ENCODE data around the gene THAP4.

THAP4 gene

DNA sequence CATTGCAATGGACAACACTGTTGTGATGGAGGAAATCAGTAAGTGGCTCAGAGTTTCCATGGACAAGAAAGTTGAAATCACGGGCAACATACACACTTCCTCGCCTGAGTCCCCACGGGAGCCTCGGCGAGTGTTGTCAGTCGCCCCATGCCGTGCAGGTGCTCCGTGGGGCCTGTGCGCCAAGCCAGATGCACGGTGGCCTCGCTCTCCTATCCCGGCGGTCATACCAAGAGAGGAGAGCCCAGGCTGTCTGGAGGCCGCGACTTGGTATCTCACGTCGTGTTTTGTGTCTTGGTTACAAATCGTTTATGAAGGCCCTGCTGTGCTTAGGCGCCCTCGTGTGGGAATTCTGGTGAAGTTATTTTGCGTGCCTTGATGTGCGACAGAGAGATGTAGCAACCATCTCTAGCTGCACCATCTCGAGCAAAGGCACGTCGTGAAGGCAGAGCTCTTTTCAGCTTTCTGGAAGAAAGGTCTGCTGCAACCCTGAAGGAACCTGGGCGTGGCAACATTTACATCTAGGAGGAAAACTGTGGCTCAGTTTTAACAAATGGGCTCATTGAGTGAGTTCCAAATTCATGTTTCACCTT is 22.3 kb upstream of the THAP4 start:
- Histone ChIP-seq H3K9ac (ENCODE audit: low read length) (no peak overlapping the region), H3K4me3 (ENCODE audit: low read length) (no peak overlapping the region), H3K27me3 (ENCODE audit: control insufficient read depth, insufficient read depth, low read length) (no peaks in the 10 kb centered on the region), H3K4me1 (ENCODE audit: control insufficient read depth, insufficient read depth, low read length) (no peaks in the 10 kb centered on the region), H3K9me3 (ENCODE audit: control insufficient read depth, low read length) (no peaks in the 10 kb centered on the region), H3K36me3 (ENCODE audit: control insufficient read depth, insufficient read depth, low read length) (peaks cover 9% of the 10 kb centered on the region)

DNA sequence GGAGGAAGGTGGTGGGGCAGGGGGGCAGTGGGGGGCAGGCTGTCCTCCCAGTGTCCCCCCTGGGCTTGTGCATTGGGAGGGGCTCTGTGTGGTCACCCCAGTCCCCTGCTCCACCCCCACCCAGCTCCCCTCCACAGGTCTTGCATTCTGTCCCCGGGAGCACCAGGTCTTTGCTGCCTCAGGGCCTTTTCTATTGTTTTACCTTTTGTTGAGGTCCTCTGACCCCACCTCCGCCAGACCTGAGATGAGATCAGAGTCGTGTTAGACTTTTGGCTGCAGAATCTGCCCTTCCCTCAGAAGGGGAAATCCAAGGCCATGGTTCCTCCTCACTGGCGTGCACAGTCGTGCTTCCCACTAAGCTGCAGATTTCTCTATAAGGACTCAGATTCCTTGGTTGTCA is 21.3 kb upstream of the THAP4 start:
- Histone ChIP-seq H3K4me3 (ENCODE audit: low read length) (no peak overlapping the region), H3K36me3 (ENCODE audit: control insufficient read depth, insufficient read depth, low read length) (peaks cover 9% of the 10 kb centered on the region)

DNA sequence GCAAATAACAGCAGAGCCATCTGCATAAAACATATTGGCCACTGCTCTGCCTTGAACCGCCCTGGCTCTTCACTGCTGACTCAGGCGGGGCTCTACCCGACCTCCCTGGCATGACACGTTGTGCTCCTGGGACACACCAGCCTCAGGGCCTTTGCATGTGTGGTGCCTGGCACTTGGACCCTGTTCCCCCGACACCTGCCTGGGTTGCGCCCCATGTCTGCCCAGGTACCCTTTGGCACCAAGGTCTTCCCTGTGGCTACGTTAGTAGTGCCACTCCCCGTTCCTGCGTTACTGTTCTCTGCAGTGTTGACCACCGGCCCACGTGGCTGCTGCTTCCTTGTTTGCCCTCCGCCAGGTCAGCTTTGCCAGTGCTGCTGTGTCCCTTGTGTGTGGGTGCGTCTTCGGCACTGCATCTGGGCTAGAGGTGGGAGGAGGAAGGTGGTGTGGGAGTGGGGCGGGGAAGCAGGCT is 20.9 kb upstream of the THAP4 start:
- no peaks in the 10 kb centered on the region for H3K4me1 ChIP-seq (ENCODE audit: control insufficient read depth, insufficient read depth, low read length)
- H3K9me3 ChIP-seq (ENCODE audit: control insufficient read depth, low read length), result no peaks in the 10 kb centered on the region
- no peaks in the 10 kb centered on the region for H3K27me3 ChIP-seq (ENCODE audit: control insufficient read depth, insufficient read depth, low read length)
- peaks cover 9% of the 10 kb centered on the region for H3K36me3 ChIP-seq (ENCODE audit: control insufficient read depth, insufficient read depth, low read length)
- no peak overlapping the region for H3K9ac ChIP-seq (ENCODE audit: low read length)
- H3K4me3 ChIP-seq (ENCODE audit: low read length), result no peak overlapping the region

More for the DNA sequence above, 21.3 kb upstream of the THAP4 start:
- no peaks in the 10 kb centered on the region for H3K27me3 ChIP-seq (ENCODE audit: control insufficient read depth, insufficient read depth, low read length)
- no peak overlapping the region for H3K9ac ChIP-seq (ENCODE audit: low read length)
- no peaks in the 10 kb centered on the region for H3K4me1 ChIP-seq (ENCODE audit: control insufficient read depth, insufficient read depth, low read length)
- no peaks in the 10 kb centered on the region for H3K9me3 ChIP-seq (ENCODE audit: control insufficient read depth, low read length)

DNA sequence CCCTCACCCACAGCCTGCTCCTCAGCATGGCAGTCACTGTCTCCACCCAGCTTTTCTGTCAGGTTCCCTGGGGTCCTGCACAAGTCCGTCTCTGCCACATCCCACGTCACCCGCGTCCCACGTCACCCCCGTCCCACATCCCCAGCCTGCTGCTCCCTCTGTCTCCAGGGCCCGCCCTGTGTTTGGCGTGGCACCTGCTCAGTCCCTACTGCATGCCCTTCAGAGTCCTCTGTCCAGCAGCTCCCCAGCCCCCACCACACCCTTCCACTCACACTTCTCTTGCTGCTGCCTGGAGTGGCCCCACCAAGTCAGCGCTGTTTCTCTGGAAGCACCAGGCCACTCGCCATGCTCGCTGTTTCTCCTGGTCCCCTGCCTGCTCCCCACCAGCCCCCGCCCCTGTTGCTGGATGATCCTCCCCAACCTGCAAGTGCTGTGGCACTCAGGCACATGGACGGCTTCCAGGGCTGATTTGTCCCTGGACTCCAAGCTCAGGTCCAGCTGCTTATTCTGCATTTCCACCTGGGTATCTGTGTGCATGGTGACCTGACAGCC is 19.3 kb upstream of the THAP4 start:
- Histone ChIP-seq H3K9ac (ENCODE audit: low read length) (no peak overlapping the region), H3K4me3 (ENCODE audit: low read length) (no peak overlapping the region), H3K4me1 (ENCODE audit: control insufficient read depth, insufficient read depth, low read length) (no peaks in the 10 kb centered on the region), H3K36me3 (ENCODE audit: control insufficient read depth, insufficient read depth, low read length) (peaks cover 9% of the 10 kb centered on the region), H3K27me3 (ENCODE audit: control insufficient read depth, insufficient read depth, low read length) (no peaks in the 10 kb centered on the region), H3K9me3 (ENCODE audit: control insufficient read depth, low read length) (no peaks in the 10 kb centered on the region)

DNA sequence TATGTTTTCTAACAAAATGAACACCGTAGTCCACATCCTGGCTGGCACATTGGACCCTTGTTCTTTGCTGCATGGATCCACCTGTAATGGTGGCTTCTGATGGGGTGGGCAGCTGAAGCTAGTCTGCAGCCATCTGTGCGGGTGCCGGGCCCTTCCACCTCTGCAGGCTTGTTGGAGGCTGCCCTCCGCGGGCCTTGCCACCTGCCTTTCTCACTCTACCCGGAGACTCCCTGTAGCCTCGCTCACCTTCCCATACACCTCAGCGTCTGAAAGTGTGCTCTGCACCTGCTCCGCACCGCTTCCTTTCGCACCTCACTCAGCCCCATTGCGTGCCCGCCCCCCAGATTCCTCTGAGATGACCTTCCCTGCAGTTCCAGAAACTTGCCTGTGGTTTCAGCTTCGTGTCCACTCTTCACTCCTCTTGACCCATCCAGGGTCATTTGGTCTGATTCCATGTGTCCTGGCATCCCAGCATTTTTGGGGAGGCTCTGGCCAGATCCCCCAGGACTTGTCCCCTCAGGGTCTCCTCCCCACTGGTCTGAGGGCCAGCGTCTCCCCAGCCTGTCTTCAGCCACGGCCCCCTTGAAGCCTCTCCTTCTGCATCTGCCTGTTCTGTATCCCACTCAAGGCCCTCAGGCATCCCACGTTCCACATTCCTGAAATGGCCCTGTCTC is 18.7 kb upstream of the THAP4 start:
- no peak overlapping the region for H3K9ac ChIP-seq (ENCODE audit: low read length)
- H3K36me3 ChIP-seq (ENCODE audit: control insufficient read depth, insufficient read depth, low read length), result peaks cover 9% of the 10 kb centered on the region
- H3K27me3 ChIP-seq (ENCODE audit: control insufficient read depth, insufficient read depth, low read length), result no peaks in the 10 kb centered on the region
- H3K4me1 ChIP-seq (ENCODE audit: control insufficient read depth, insufficient read depth, low read length), result no peaks in the 10 kb centered on the region
- no peaks in the 10 kb centered on the region for H3K9me3 ChIP-seq (ENCODE audit: control insufficient read depth, low read length)
- no peak overlapping the region for H3K4me3 ChIP-seq (ENCODE audit: low read length)

DNA sequence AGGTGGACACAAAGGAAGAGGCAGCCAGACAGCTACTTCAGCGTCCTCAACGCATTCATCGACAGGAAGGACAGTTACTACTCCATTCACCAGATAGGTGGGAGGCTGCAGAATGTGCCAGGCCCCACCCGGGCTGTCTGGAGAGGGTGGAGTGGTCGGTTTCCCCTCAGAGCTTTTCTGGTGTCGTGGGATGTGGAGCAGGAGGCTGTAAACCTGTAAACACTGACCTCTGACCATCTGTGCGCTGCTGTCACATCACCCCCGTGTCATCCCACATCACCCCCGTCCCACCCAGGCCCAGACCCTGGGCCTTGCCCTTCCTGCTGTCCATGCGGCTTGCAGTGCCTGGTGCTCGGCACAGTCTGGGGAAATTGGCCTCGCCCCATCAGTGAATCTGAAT is 17.6 kb upstream of the THAP4 start:
- Histone ChIP-seq H3K4me1 (ENCODE audit: control insufficient read depth, insufficient read depth, low read length) (no peaks in the 10 kb centered on the region), H3K27me3 (ENCODE audit: control insufficient read depth, insufficient read depth, low read length) (no peaks in the 10 kb centered on the region), H3K36me3 (ENCODE audit: control insufficient read depth, insufficient read depth, low read length) (peaks cover 9% of the 10 kb centered on the region), H3K4me3 (ENCODE audit: low read length) (no peak overlapping the region), H3K9me3 (ENCODE audit: control insufficient read depth, low read length) (no peaks in the 10 kb centered on the region), H3K9ac (ENCODE audit: low read length) (no peak overlapping the region)

DNA sequence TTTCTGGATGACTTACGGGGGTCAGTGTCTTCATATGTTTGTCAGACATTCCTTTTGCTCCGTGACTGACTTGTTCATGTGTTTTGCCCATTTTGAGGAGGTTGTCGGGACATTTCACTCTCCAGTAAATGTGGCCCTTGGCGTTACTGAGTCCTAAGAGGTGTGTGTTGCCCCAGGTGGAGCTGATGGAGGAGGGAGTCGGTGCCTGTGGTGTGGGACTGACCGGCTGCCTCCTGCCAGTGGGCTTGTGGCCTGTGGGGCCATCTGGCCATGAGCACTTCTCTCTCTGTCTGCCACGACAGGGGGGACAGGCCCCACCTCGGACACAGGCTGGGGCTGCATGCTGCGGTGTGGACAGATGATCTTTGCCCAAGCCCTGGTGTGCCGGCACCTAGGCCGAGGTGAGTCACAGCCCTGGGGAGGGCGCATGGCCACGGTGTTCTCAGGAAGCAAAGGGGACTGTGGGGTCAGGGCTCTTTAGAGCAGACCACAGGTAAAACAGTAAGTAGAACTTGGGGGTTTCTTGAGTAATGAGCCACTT is 16.3 kb upstream of the THAP4 start:
- no peaks in the 10 kb centered on the region for H3K27me3 ChIP-seq (ENCODE audit: control insufficient read depth, insufficient read depth, low read length)

DNA sequence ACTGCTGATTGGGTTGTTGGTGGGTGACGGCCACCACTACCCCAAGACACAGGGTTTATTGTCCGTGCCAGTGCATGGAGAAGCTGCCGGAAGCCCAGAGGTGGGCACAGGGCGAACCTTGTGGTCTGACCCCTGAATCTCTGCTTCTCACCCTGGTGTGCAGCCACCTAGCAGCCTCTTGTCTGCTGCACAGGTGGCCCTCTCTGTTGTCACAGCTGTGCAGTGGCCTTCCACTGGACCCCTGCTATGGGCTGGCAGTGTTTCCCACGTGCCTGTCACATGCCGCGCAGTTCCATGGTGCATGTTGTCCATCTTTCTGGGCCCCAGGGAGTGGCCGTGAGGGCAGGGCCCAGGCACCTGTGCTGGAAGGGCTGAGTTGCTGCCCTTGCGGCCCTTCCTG is 15.8 kb upstream of the THAP4 start:
- H3K27me3 ChIP-seq (ENCODE audit: control insufficient read depth, insufficient read depth, low read length), result no peaks in the 10 kb centered on the region
- H3K9me3 ChIP-seq (ENCODE audit: control insufficient read depth, low read length), result no peaks in the 10 kb centered on the region
- peaks cover 9% of the 10 kb centered on the region for H3K36me3 ChIP-seq (ENCODE audit: control insufficient read depth, insufficient read depth, low read length)
- H3K4me1 ChIP-seq (ENCODE audit: control insufficient read depth, insufficient read depth, low read length), result no peaks in the 10 kb centered on the region
- no peak overlapping the region for H3K4me3 ChIP-seq (ENCODE audit: low read length)
- no peak overlapping the region for H3K9ac ChIP-seq (ENCODE audit: low read length)

More for the DNA sequence above, 16.3 kb upstream of the THAP4 start:
- Histone ChIP-seq H3K9ac (ENCODE audit: low read length) (no peak overlapping the region), H3K9me3 (ENCODE audit: control insufficient read depth, low read length) (no peaks in the 10 kb centered on the region), H3K4me1 (ENCODE audit: control insufficient read depth, insufficient read depth, low read length) (no peaks in the 10 kb centered on the region), H3K36me3 (ENCODE audit: control insufficient read depth, insufficient read depth, low read length) (peaks cover 9% of the 10 kb centered on the region), H3K4me3 (ENCODE audit: low read length) (no peak overlapping the region)

DNA sequence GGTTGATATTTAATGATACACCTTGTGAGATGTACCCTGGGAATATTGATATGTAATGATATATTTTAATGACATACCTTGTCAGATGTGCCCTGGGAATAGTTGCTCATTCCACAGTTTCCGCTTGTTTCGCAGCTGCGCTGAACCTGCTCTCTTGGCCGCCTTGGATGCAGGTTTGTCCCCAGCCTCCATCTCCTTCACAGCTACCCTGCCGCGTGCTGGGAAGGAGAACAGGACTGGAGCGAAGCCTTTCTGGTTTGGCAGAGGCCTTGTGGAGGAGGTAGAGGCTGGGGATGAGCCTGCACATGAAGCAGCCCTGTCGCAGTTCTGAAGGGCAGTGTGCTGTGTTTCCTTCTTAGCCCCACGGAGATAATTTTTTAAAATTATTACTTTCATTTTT is 15.2 kb upstream of the THAP4 start:
- Histone ChIP-seq H3K9me3 (ENCODE audit: control insufficient read depth, low read length) (no peaks in the 10 kb centered on the region), H3K9ac (ENCODE audit: low read length) (no peak overlapping the region), H3K4me3 (ENCODE audit: low read length) (no peak overlapping the region), H3K36me3 (ENCODE audit: control insufficient read depth, insufficient read depth, low read length) (peaks cover 9% of the 10 kb centered on the region), H3K4me1 (ENCODE audit: control insufficient read depth, insufficient read depth, low read length) (no peaks in the 10 kb centered on the region), H3K27me3 (ENCODE audit: control insufficient read depth, insufficient read depth, low read length) (no peaks in the 10 kb centered on the region)

DNA sequence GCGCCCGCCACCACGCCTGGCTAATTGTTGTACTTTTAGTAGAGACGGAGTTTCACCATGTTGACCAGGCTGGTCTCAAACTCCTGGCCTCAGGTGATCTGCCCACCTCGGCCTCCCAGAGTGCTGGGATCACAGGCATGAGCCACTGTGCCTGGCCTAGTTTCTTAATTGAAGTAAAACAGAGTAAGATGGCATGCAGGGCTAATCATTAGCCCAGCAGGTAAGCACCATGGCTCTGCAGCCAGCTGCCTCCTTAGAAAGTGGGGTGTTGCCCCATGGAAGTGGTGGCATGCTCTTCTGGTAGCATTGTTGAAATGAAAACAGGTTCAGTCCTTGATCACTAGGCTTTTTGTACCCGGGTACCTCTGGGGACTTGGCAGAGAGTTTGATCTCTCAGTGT is 13.0 kb upstream of the THAP4 start:
- H3K9ac ChIP-seq (ENCODE audit: low read length), result no peak overlapping the region
- H3K4me1 ChIP-seq (ENCODE audit: control insufficient read depth, insufficient read depth, low read length), result no peaks in the 10 kb centered on the region
- peaks cover 5% of the 10 kb centered on the region for H3K36me3 ChIP-seq (ENCODE audit: control insufficient read depth, insufficient read depth, low read length)
- H3K27me3 ChIP-seq (ENCODE audit: control insufficient read depth, insufficient read depth, low read length), result no peaks in the 10 kb centered on the region
- H3K4me3 ChIP-seq (ENCODE audit: low read length), result no peak overlapping the region
- no peaks in the 10 kb centered on the region for H3K9me3 ChIP-seq (ENCODE audit: control insufficient read depth, low read length)

DNA sequence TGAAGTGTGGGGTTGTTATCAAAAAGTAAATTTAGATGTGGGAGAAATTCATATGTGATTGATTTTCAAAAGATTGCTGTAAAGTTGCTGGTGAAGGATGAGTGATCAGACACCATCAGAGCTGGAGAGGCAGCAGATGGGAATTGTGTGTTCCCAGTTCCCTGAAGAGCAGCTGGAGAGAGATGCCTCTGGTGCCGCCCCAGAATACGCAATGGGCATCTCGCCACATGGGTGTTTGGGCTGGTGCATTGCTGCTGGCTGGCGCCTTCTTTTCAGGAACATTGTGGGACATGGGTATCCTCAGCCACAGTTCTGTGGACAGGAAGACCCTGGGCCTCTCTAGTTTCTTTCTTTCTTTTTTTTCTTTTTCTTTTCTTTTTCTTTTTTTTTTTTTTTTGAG is 12.4 kb upstream of the THAP4 start:
- Histone ChIP-seq H3K4me1 (ENCODE audit: control insufficient read depth, insufficient read depth, low read length) (no peaks in the 10 kb centered on the region), H3K27me3 (ENCODE audit: control insufficient read depth, insufficient read depth, low read length) (no peaks in the 10 kb centered on the region), H3K36me3 (ENCODE audit: control insufficient read depth, insufficient read depth, low read length) (peaks cover under 1% of the 10 kb centered on the region), H3K9me3 (ENCODE audit: control insufficient read depth, low read length) (no peaks in the 10 kb centered on the region), H3K4me3 (ENCODE audit: low read length) (no peak overlapping the region), H3K9ac (ENCODE audit: low read length) (no peak overlapping the region)

DNA sequence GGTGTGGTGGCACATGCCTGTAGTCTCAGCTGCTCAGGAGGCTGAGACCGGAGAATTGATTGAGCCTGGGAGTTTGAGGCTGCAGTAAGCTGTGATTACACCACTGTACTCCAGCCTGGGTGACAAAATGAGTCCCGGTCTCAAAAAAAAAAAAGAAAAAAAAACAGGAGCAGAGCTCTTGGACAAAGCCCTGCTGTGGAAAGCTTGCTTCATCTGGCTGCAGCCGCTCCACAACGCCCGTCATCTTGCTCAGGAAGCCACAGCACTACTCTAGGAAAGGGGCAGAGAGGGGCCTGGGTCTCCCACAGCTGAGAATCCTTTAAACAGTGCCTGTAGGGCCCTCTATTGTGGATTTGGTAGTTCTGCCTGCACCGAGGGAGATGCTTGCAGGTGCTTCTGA is 11.5 kb upstream of the THAP4 start:
- H3K27me3 ChIP-seq (ENCODE audit: control insufficient read depth, insufficient read depth, low read length), result no peaks in the 10 kb centered on the region
- no peaks in the 10 kb centered on the region for H3K4me1 ChIP-seq (ENCODE audit: control insufficient read depth, insufficient read depth, low read length)
- H3K9ac ChIP-seq (ENCODE audit: low read length), result no peak overlapping the region
- no peak overlapping the region for H3K4me3 ChIP-seq (ENCODE audit: low read length)
- no peaks in the 10 kb centered on the region for H3K9me3 ChIP-seq (ENCODE audit: control insufficient read depth, low read length)
- no peaks in the 10 kb centered on the region for H3K36me3 ChIP-seq (ENCODE audit: control insufficient read depth, insufficient read depth, low read length)

Measured in mucosa of stomach (tissue), 1 donor.